D341Med (cell line): Measurements from ENCODE around the gene SLC39A3.

ENCODE experiments used
- DNase-seq: peaks from one replicate; pipeline ENCODE4 v3.0.0; 2012; ENCODE audit warnings: low spot score

The SLC39A3 gene

DNA sequence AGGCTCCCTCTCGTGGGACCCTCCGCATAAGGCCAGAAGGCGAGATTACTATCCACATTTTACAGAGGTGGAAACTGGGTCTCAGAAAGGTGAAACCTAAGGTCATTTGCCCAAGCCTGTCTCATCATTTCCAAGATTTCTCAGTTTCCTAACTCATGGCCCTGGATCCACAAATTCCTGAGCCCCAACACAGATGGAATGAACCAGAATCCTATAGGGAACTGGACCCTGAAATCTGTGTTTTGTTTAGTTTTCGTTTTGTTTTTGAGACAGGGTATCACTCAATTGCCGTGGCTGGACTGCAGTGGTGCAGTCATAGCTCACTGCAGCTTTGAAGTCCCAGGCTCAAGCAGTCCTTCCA is 36.8 kb downstream of the SLC39A3 start:
- no peak for DNase-seq

DNA sequence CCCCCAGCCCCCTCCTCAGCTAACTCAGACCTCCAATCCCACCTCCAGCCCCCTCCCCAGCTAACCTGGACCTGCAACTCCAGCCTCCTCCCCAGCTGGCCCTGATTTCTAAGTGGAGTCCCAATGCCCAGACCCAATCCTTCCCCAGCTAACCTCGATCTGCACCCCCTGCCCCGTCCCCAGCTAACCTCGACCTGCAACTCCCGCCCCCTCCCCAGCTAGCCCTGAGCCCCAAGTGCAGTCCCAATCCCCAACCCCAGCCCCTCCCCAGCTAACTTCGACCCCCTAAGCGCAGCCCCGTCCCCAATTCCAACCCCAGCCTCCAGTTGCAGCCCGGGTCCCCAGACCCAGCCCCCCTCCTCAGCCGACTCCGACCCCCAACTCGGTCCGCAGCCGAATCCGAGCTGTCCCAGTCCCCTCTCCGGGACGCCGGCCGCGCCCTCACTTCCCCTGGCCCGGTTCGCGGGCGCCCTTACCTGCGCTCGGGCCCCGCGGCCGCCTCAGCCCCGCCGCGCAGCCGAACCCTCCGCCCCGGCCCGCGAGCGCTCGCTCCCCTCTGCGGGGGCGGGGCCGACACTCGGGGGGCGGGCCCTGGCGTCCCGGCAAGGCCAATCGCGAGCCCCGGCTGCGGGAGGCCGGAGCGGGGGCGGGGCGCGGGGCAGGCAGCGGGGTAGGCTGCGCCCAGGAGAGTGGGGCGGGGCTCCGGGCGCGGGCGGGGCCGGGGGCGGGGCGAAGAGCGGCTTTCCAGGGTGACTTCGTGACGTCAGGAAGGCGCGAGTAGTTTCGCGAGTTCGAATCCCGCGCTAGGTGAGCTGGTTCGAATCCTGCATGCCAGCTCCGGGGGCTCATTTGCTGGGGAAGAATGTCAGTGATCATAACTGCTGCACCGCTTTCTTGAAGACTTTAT is 37.4 kb downstream of the SLC39A3 start, which contains the start of gene GNG7:
TSS of gene GNG7 (minus strand) at position 525 of the 907 bp plus-strand sequence. CDS start 182,006 bp downstream, outside the sequence.
- DNase-seq: peak; percentile 100

DNA sequence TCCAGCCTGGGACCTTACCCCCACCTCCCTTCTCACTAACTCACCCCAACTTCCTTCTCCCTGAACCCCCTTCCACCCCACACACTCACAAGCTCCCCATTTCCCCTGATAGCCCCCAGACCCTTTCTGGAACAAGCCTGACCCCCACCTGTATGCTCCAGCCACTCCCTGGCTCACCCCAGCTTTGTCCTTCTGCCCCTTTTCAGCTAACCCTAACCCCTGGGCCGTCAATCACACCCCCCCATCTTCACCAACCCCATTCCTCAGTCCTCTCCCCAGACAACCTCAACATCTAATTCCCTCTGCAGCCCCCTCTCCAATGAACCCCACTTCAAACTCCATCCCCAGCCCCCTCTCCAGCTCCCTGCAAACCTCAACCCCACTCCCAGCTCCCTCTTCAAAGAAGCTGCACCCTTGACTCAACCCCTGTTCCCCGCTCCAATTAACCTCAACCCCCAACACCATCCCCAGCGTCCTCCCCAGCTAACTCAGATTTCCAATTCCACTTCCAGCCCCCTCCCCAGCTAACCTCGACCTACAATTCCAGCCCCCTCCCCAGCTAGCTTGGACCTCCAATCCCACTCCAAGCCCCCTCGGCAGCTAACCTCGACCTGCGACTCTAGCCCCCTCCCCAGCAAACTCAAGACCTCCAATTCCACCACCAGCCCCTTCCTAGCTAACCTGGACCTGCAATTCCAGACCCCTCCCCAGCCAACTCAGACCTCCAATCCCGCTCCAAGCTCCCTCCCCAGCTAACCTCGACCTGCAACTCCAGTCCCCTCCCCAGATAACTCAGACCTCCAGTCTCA is 38.3 kb downstream of the SLC39A3 start:
- DNase-seq: no peak

DNA sequence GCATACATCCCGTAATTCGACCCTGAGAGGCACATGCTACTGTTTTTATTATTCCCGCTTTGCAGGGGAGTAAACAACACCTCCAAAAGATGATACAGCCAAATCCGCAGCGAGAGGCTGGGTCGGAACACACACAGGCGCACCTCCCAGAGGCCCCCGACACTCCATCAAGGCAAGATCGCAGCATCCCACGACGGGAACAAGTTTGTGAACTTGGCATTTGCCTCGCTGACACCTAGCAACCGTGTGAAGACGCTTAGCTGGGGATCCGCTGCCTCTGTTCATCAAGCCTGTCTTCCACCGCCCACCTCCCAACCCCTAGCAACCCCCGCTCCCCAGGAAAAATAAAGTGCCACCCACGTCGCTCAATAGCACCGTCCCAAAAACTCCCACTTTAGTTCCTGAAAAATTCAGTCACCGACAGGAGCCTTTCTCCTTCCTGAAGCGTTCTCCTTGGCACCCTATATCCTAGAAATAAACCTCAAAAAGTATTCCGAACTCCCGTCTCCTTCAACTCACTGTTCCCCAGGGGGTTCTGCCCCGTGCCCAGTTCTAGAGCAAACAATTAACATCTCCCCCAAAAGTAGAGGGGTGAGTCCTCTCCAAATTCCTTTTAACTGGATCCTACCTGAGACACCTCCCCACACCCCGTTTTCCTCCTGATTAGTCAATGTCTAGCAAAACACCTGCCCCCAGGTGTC is 39.0 kb downstream of the SLC39A3 start:
- DNase-seq: no peak

DNA sequence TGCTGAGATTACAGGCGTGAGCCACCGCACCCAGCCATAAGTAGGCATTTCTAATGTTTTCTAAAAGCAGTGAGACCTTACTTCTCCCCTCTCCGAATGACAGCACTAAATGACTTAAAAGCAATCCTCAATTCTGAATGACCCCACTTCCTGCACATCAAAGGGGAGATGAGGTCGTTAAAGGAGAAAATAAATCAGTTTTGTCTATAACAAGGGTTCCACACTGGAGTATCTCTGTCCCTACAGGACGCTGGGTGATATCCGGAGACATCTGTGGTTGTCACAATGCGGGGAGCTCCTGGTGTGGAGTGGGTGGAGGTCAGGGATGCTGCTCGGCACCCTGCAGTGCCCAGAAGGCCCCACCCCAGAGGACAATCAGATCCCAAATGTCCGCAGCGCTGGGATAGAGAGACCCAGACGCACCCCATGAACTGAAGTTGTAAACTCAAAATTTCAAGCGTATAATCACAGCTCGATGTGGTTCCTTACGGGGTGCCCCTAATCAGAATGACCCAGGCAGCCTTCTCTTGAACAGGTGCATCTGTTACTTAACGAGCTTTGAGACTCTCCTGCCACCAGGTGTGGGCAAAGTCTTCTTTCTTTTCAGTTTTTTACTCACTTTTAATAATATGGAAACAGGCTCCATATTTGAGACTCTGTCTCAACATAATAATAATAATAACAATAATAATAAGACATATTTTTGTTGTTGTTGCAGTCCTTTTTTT is 40.2 kb downstream of the SLC39A3 start:
- DNase-seq: no peak

DNA sequence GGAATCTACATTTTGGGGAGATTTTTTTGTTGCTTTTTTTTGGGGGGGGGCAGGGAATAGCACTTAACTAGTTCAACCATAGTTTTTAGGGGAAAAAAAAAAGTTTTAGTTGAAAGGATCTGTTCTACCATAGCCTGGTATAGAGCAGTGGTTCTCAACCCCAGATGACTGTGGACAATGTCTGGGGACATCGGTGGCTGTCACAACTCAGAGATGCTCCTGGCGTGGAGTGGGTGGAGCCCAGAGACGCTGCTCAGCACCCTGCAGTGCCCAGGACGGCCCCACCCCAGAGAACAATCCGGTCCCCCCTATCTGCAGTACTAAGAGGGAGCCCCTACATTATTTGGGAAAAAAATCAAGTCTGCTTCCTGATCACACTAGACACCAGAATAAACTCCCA is 45.6 kb downstream of the SLC39A3 start:
- no peak for DNase-seq

DNA sequence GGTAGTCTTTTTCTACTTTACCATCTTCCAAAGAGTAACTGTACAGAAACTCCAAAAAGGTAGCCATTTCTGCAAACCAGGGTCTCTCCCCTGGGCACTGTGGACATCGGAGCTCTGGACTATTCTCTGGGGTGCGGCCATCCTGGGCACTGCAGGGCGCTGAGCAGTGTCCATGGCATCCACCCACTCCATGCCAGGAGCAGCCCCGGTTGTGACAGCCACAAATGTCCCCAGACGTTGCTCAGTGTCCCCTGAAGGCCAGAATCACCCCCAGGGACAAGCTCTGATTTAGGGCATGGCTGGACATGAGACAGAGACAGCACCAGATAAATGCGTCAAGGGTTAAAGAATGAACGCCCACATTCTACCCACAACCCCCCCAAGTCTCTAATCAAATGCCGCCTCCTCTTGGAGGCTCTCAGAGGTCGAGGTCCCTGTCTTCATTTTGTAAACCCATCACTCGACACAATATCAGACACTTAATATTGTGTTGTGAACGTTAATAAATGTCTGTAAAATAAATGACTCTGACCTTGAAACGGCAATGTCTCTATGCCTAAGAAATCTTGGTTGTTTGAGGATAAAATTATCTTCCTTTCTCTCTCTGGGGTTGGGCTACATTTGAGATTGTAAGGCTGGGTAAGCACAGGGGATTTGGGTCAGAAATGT is 46.2 kb downstream of the SLC39A3 start:
- DNase-seq: no peak

DNA sequence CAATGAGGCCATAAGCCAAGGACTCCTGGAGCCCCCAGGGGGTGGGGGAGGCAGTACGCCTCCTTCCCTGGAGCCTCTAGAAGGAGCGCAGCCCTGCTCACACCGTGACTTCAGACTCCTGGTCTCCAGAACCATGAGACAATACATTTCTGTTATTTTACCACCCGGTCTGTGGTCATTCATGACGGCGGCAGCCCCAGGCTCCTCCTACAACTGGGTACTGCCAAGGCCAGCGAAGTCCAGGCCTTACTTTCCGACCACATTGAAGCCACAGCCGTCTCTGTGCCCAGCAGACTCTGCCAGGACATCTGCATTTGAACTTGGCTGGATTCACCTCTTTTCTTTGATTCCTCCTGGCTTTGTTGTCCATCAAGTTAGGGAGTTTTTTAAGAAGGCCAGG is 47.9 kb downstream of the SLC39A3 start:
- DNase-seq: no peak

DNA sequence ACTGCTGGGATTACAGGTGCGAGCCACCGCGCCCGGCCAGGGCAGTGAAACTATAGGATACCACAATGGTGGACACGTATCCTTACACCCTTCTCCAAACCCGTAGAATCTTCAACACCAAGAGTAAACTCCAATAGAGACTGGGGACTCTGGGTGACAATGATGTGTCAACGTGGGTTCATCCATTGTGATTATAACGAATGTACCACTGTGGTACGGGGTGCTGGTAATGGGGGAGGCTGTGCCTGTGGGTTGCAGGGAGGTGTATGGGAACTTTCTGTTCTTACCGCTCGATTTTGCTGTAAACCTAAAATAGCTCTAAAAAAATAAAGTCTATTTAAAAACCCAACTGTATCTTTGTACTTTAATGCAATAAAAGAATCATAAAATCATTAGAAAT is 49.0 kb downstream of the SLC39A3 start:
- no peak for DNase-seq

DNA sequence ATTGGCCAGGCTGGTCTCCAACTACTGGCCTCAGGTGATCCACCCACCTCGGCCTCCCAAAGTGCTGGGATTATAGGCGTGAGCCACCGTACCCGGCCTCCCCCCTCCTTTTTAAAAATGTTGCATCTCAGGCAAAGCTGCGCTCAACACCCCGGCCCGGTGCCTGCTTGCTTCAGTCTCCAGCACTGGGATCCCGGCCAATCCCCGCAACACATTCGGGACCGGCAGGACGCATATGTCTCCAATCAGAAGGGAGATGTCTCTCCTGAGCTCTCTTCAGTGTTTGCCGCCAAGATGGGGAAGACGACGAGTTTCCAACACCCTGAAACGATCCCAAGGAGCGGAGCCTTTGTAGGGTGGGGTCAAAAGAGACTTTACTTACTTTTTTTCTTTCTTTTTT is 53.5 kb downstream of the SLC39A3 start:
- no peak for DNase-seq

DNA sequence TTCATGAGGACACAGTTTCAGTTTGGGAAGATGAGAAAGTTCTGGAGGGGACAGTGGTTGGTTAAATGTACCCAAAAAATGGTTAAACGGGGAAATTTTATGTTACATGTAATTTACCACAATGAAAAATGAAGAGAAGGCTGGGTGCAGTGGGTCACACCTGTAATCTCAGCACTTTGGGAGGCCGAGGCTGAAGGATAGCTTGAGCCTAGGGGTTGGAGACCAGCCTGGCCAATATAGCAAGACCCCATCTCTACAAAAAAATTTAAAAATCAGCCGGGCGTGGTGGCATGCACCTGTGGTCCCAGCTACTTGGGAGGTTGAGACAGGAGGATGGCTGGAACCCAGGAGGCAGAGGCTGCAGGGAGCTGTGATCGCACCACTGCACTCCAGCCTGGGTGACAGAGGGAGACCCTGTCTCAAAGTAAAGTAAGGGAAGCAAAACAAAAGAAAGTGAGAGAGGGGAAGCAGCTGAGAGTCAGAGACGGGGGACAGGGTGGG is 54.6 kb downstream of the SLC39A3 start:
- no peak for DNase-seq

DNA sequence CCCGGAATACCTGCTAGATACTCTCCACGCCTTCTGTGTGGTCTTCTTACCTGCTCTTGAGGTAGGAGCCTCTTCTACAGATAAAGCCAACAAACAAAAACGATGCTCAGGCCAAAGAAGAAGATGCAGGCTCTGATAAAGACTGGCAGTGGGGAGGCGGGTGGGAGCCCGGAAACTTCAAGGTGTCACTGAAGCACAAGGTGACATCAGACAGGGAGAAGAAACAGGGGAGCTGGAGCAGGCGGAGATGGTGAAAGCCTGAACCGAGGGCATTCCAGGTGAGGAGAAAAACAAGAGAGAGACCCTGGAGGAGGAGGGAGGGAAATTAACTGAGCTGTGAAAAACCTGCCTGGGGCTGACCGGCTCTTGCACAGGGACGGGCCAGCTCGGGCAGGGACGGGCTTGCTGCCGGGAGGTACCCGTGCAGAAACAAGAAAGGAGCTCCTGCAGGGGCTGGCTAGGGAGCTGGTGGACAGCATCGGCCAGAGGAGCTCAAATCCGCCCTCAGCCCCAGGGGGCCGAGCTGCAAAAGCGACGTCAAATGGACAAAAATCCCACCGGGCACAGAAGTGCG is 56.3 kb downstream of the SLC39A3 start:
- no peak for DNase-seq
